Keratinocyte (primary cell): Measurements from ENCODE around the gene CES5A. TPM values are rescaled to one million over a fixed set of nuclear protein-coding genes. Genes with fewer than 3 reads are reported as not detected.

Source experiments
- DNase-seq: peaks from one replicate; pipeline ENCODE4 v3.0.0-alpha.2; 2011; ENCODE audit warnings: low read depth, missing footprints, low spot score
- FAIRE-seq: peaks from 2 replicates; lab custom pipeline; 2011; peaks lifted over from hg19 to GRCh38; lab: Jason Lieb, UNC
- H2AFZ ChIP-seq: 2 replicates; pipeline ENCODE4 v1.6.0; 2012; ENCODE audit warnings: low read length, control low read depth, inconsistent platforms; ENCODE audit not compliant: control insufficient read depth
- H3K27ac ChIP-seq: 2 replicates; pipeline ENCODE4 v1.5.1; 2011; ENCODE audit warnings: low read length; ENCODE audit not compliant: control insufficient read depth, insufficient read depth
- H3K27me3 ChIP-seq: 3 replicates; pipeline ENCODE4 v1.6.0; 2011; ENCODE audit warnings: low read length; ENCODE audit not compliant: control insufficient read depth, insufficient read depth; ENCODE audit errors: extremely low read depth
- H3K36me3 ChIP-seq, 2 experiments: 2 replicates in 1 of 2; 3 replicates in 1 of 2; pipeline ENCODE4 v1.5.1; 2011; ENCODE audit warnings: low read length in 2 of 2, mild to moderate bottlenecking in 1 of 2; ENCODE audit not compliant: control insufficient read depth in 2 of 2, insufficient read depth in 2 of 2; ENCODE audit errors: extremely low read depth in 1 of 2
- H3K4me1 ChIP-seq: 3 replicates; pipeline ENCODE4 v1.5.1; 2011; ENCODE audit warnings: low read length; ENCODE audit not compliant: control insufficient read depth, insufficient read depth; ENCODE audit errors: extremely low read depth
- H3K4me2 ChIP-seq: 3 replicates; pipeline ENCODE4 v1.6.0; 2011; ENCODE audit warnings: low read depth, low read length; ENCODE audit not compliant: control insufficient read depth, insufficient read depth; ENCODE audit errors: extremely low read depth
- H3K4me3 ChIP-seq, 3 experiments: fragments of 200-600 bp in 1 of 3; sonication (generic) in 1 of 3; 2 replicates in 2 of 3; 3 replicates in 1 of 3; pipeline ENCODE4 v1.5.1; 2011 to 2016; ENCODE audit warnings: low read length in 3 of 3, mild to moderate bottlenecking in 3 of 3, control low read depth in 2 of 3, inconsistent platforms in 1 of 3, low read depth in 1 of 3, mixed read lengths in 1 of 3, mixed run types in 1 of 3, moderate library complexity in 1 of 3; ENCODE audit not compliant: control insufficient read depth in 2 of 3, insufficient read depth in 2 of 3; ENCODE audit errors: extremely low read depth in 1 of 3
- H3K79me2 ChIP-seq: 2 replicates; pipeline ENCODE4 v1.6.0; 2012; ENCODE audit warnings: low read length; ENCODE audit not compliant: control insufficient read depth, insufficient read depth
- H3K9ac ChIP-seq: 3 replicates; pipeline ENCODE4 v1.6.0; 2011; ENCODE audit warnings: low read length; ENCODE audit not compliant: control insufficient read depth, insufficient read depth; ENCODE audit errors: extremely low read depth
- H3K9me1 ChIP-seq: 3 replicates; pipeline ENCODE4 v1.6.0; 2011; ENCODE audit warnings: low read length; ENCODE audit not compliant: control insufficient read depth, insufficient read depth; ENCODE audit errors: extremely low read depth
- H3K9me3 ChIP-seq: 2 replicates; pipeline ENCODE4 v1.5.1; 2012; ENCODE audit warnings: low read depth, low read length; ENCODE audit not compliant: control insufficient read depth
- H4K20me1 ChIP-seq: 3 replicates; pipeline ENCODE4 v1.6.0; 2011; ENCODE audit warnings: low read length; ENCODE audit not compliant: control insufficient read depth, insufficient read depth; ENCODE audit errors: extremely low read depth
- CTCF ChIP-seq, 3 experiments: IDR thresholded peaks in 1 of 3; conservative IDR thresholded peaks in 1 of 3; optimal IDR thresholded peaks in 1 of 3; 2 replicates in 2 of 3; 3 replicates in 1 of 3; pipeline versions ENCODE3 to v1.5.1; 2011; ENCODE audit warnings: low read length in 3 of 3, mild to moderate bottlenecking in 3 of 3, moderate library complexity in 2 of 3, control low read depth in 1 of 3, inconsistent platforms in 1 of 3; ENCODE audit not compliant: insufficient read depth in 2 of 3; ENCODE audit errors: extremely low read depth in 1 of 3
- EZH2 ChIP-seq: IDR thresholded peaks from one replicate; pipeline ENCODE4 v1.6.1; 2012; ENCODE audit warnings: inconsistent platforms, mild to moderate bottlenecking, low read length, moderate library complexity
- dilution Hi-C: fragments of 300-500 bp; cut with MboI; formaldehyde crosslinking; loops from one replicate; pipeline ENCODE4 v1.7.0; 2020; ENCODE audit warnings: low sequenced_read_pairs; ENCODE audit not compliant: extremely low pct_ligation_motif_present
- polyA plus RNA-seq, 5 experiments: library from polyadenylated mRNA; depleted of rRNA in 3 of 5; stranded (reverse) in 3 of 5; stranded (forward) in 1 of 5; unstranded in 1 of 5; fragments of >200 nt; gene quantifications; 1 replicate in 1 of 5; 2 replicates in 3 of 5; 3 replicates in 1 of 5; pipeline versions ENCODE4 v1.2.1 to v1.2.3, GENCODE V29; 2011 to 2012; ENCODE audit warnings: missing spikeins in 2 of 5, low read depth in 1 of 5, low replicate concordance in 1 of 5

Gene CES5A
- polyA plus RNA-seq, 1 donor (not counting 4 experiments of a cell fraction or from before 2014, with no cell fraction given) = not detected

GRCh38 chr16:55871411-55872038 is 3.6 kb downstream of the CES5A start:
- Histone ChIP-seq H3K9me3 (no peaks in the 10 kb centered on the region), H4K20me1 (no peaks in the 10 kb centered on the region), H3K4me1 (no peaks in the 10 kb centered on the region), H3K36me3 (no peaks in the 10 kb centered on the region), H3K9ac (no peak overlapping the region), H3K4me3 (no peak overlapping the region), H2AFZ (no peak overlapping the region), H3K4me2 (no peak overlapping the region), H3K9me1 (no peaks in the 10 kb centered on the region), H3K27ac (no peak overlapping the region), H3K79me2 (no peaks in the 10 kb centered on the region), H3K27me3 (no peaks in the 10 kb centered on the region)
- dilution Hi-C loops = no loop called here
- TF ChIP-seq EZH2 (no peak), CTCF (optimal IDR thresholded peaks at IDR 0.05 in 1 of 3, IDR thresholded peaks at IDR 0.05 in 1 of 3, conservative IDR thresholded peaks at IDR 0.05 in 1 of 3; ENCODE audit: extremely low read depth in 1 of 3, insufficient read depth in 2 of 3, low read length in 3 of 3) (no peak)
- FAIRE-seq = no peak
- no peak for DNase-seq

GRCh38 chr16:55868980-55869379 is 6.2 kb downstream of the CES5A start:
- H3K4me3 ChIP-seq = no peak overlapping the region
- H3K9me3 ChIP-seq = no peaks in the 10 kb centered on the region
- H3K9me1 ChIP-seq = no peaks in the 10 kb centered on the region
- H3K4me1 ChIP-seq = no peaks in the 10 kb centered on the region
- DNase-seq (no peak), FAIRE-seq (no peak)
- no peak overlapping the region for H3K9ac ChIP-seq
- no peak overlapping the region for H3K27ac ChIP-seq
- no peak overlapping the region for H3K4me2 ChIP-seq
- H3K36me3 ChIP-seq = no peaks in the 10 kb centered on the region
- dilution Hi-C loops = no loop called here
- H3K79me2 ChIP-seq = no peaks in the 10 kb centered on the region
- no peak overlapping the region for H2AFZ ChIP-seq
- H4K20me1 ChIP-seq = no peaks in the 10 kb centered on the region
- H3K27me3 ChIP-seq = no peaks in the 10 kb centered on the region
- no peak for TF ChIP-seq CTCF (optimal IDR thresholded peaks at IDR 0.05 in 1 of 3, IDR thresholded peaks at IDR 0.05 in 1 of 3, conservative IDR thresholded peaks at IDR 0.05 in 1 of 3; ENCODE audit: extremely low read depth in 1 of 3, insufficient read depth in 2 of 3, low read length in 3 of 3)
- TF ChIP-seq EZH2 = no peak
